Measurements from ENCODE around the gene FOXE3. TPM values are rescaled to one million over a fixed set of nuclear protein-coding genes. Genes with fewer than 3 reads are reported as not detected.

FOXE3 gene
- total RNA-seq, 1 experiment from 2014 or later: 0.20 TPM

DNA sequence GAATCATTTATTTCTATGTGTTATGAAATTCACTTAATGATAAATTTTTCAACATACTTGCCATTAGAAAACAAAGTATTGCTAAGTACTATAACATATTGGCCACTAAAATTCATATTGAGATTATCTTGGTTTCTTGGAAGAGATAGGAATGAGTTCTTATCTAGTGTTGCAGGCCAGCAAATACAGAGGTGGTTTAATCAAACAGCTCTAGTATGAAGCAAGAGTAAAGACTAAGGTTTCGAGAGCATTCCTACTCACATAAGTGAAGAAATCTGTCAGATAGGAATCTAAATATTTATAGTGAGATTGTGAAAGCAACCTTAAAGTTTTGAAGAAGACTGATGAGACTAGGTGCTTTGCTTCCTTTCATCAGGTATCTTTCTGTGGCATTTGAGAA is 37.9 kb upstream of the FOXE3 start:
- ATAC-seq (no peak), DNase-seq (ENCODE audit: low read depth, low spot score) (no peak)
- H3K4me1 ChIP-seq (ENCODE audit: control insufficient read depth in 1 of 2, insufficient read depth in 2 of 2, low read length in 2 of 2): no peaks in the 10 kb centered on the region
- H3K79me2 ChIP-seq (ENCODE audit: insufficient read depth, low read length): no peaks in the 10 kb centered on the region
- H3K9ac ChIP-seq (ENCODE audit: low read length): no peak overlapping the region
- no peaks in the 10 kb centered on the region for H3K27me3 ChIP-seq (ENCODE audit: insufficient read depth, low read length)
- H3K9me3 ChIP-seq (ENCODE audit: control insufficient read depth in 1 of 2, insufficient read depth in 1 of 2, low read depth in 1 of 2, low read length in 2 of 2): no peaks in the 10 kb centered on the region
- ChIA-PET RAD21 (ENCODE audit: low non-redundant PET in 1 of 2, low total read pairs in 2 of 2, uncharacterized antibody in 2 of 2, unreplicated experiment in 2 of 2) (no interaction called here), POLR2A (no interaction called here), CTCF (no interaction called here)
- intact Hi-C loops (cut with micrococcal nuclease): no loop called here
- no peaks in the 10 kb centered on the region for H4K20me1 ChIP-seq (ENCODE audit: insufficient read depth)
- peaks cover 0 to 13% of the 10 kb centered on the region in 2 experiments; a peak in 2 of 4 replicates for H3K36me3 ChIP-seq (ENCODE audit: control insufficient read depth in 1 of 2, insufficient read depth in 2 of 2, low read length in 2 of 2)
- H3K9me2 ChIP-seq (ENCODE audit: insufficient read depth): no peaks in the 10 kb centered on the region
- no peak overlapping the region for H3K27ac ChIP-seq (ENCODE audit: low read depth, low read length)
- no peak overlapping the region for H2AFZ ChIP-seq (ENCODE audit: low read depth, low read length, poor library complexity, severe bottlenecking)
- no TSS peak for BruUV-seq (replicated peaks)
- H3K4me2 ChIP-seq (ENCODE audit: low read length): no peak overlapping the region
- no peak for TF ChIP-seq CBX3 (IDR thresholded peaks at IDR 0.05; ENCODE audit: low read depth)
- no peak for TF ChIP-seq CEBPB (IDR thresholded peaks at IDR 0.05; ENCODE audit: low read depth)
- no peak for TF ChIP-seq ZNF274 (IDR thresholded peaks at IDR 0.05; ENCODE audit: low read depth, low read length)
- TF ChIP-seq SRF (IDR thresholded peaks at IDR 0.05; ENCODE audit: low read depth): no peak
- TF ChIP-seq, protein P1, sequence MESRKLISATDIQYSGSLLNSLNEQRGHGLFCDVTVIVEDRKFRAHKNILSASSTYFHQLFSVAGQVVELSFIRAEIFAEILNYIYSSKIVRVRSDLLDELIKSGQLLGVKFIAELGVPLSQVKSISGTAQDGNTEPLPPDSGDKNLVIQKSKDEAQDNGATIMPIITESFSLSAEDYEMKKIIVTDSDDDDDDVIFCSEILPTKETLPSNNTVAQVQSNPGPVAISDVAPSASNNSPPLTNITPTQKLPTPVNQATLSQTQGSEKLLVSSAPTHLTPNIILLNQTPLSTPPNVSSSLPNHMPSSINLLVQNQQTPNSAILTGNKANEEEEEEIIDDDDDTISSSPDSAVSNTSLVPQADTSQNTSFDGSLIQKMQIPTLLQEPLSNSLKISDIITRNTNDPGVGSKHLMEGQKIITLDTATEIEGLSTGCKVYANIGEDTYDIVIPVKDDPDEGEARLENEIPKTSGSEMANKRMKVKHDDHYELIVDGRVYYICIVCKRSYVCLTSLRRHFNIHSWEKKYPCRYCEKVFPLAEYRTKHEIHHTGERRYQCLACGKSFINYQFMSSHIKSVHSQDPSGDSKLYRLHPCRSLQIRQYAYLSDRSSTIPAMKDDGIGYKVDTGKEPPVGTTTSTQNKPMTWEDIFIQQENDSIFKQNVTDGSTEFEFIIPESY (IDR thresholded peaks at IDR 0.05; ENCODE audit: extremely low read depth, insufficient replicate concordance, low read length): no peak
- TF ChIP-seq EZH2 (IDR thresholded peaks at IDR 0.05): no peak
- TF ChIP-seq, protein P2, sequence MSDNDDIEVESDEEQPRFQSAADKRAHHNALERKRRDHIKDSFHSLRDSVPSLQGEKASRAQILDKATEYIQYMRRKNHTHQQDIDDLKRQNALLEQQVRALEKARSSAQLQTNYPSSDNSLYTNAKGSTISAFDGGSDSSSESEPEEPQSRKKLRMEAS (IDR thresholded peaks at IDR 0.05): no peak
- TF ChIP-seq EZH2phosphoT487 (IDR thresholded peaks at IDR 0.05; ENCODE audit: borderline replicate concordance): no peak
- no peak for TF ChIP-seq ZFX (IDR thresholded peaks at IDR 0.05)
- TF ChIP-seq FOSL1 (IDR thresholded peaks at IDR 0.05; ENCODE audit: low read depth): no peak
- TF ChIP-seq ELF1 (IDR thresholded peaks at IDR 0.05; ENCODE audit: borderline replicate concordance, low read depth): no peak
- TF ChIP-seq POLR2AphosphoS5 (IDR thresholded peaks at IDR 0.05; ENCODE audit: low read depth, low read length): no peak
- TF ChIP-seq, protein P3, sequence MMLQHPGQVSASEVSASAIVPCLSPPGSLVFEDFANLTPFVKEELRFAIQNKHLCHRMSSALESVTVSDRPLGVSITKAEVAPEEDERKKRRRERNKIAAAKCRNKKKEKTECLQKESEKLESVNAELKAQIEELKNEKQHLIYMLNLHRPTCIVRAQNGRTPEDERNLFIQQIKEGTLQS (IDR thresholded peaks at IDR 0.05): no peak
- TF ChIP-seq, protein P4, sequence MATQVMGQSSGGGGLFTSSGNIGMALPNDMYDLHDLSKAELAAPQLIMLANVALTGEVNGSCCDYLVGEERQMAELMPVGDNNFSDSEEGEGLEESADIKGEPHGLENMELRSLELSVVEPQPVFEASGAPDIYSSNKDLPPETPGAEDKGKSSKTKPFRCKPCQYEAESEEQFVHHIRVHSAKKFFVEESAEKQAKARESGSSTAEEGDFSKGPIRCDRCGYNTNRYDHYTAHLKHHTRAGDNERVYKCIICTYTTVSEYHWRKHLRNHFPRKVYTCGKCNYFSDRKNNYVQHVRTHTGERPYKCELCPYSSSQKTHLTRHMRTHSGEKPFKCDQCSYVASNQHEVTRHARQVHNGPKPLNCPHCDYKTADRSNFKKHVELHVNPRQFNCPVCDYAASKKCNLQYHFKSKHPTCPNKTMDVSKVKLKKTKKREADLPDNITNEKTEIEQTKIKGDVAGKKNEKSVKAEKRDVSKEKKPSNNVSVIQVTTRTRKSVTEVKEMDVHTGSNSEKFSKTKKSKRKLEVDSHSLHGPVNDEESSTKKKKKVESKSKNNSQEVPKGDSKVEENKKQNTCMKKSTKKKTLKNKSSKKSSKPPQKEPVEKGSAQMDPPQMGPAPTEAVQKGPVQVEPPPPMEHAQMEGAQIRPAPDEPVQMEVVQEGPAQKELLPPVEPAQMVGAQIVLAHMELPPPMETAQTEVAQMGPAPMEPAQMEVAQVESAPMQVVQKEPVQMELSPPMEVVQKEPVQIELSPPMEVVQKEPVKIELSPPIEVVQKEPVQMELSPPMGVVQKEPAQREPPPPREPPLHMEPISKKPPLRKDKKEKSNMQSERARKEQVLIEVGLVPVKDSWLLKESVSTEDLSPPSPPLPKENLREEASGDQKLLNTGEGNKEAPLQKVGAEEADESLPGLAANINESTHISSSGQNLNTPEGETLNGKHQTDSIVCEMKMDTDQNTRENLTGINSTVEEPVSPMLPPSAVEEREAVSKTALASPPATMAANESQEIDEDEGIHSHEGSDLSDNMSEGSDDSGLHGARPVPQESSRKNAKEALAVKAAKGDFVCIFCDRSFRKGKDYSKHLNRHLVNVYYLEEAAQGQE (IDR thresholded peaks at IDR 0.05; ENCODE audit: low read depth): no peak
- TF ChIP-seq RAD21 (IDR thresholded peaks at IDR 0.05; ENCODE audit: low read depth): no peak
- no peak for TF ChIP-seq SP1 (IDR thresholded peaks at IDR 0.05; ENCODE audit: low read depth)
- TF ChIP-seq POLR2A (IDR thresholded peaks at IDR 0.05; ENCODE audit: borderline replicate concordance, extremely low read depth, insufficient read depth, insufficient read length): no peak
- TF ChIP-seq EGR1 (IDR thresholded peaks at IDR 0.05; ENCODE audit: low read depth): no peak
- no peak overlapping the region for H3K4me3 ChIP-seq (replicated peaks in 1 of 2; ENCODE audit: low read depth in 1 of 2, low read length in 2 of 2)

Measured in HCT116 (cell line).